ENCODE measurements around the gene OR14K1.

DNA sequence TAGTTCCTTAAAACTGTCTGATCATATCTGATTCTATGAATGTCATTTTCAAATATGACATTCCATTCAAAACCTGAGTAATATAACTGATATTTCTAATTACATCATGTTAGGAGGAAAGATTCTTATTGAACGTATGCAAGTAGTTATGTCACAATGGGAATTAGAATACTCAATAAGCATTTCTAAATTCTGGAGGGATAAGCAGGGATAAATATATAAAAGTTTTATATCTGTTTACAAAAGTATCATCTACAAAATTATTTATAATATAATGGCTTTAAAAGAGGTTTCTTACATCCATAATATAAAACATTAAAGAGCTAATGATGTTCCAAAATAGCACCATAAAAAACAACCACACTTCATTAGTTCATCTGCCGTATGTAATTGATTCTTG lies 9.6 kb downstream of the OR14K1 start, which contains the start of gene OR14A2:
- TF ChIP-seq ETS1 (IDR thresholded peaks at IDR 0.05) (no peak), CREB1 (CRISPR knock-in tag; IDR thresholded peaks at IDR 0.05; ENCODE audit: low read depth) (no peak), EZH2 (IDR thresholded peaks at IDR 0.05; ENCODE audit: low read depth, unreplicated experiment) (no peak), REST (IDR thresholded peaks at IDR 0.05; ENCODE audit: unreplicated experiment) (no peak), ZNF114 (CRISPR knock-in tag; IDR thresholded peaks at IDR 0.05) (no peak), POLR2AphosphoS5 (IDR thresholded peaks at IDR 0.05; ENCODE audit: low read depth) (no peak), STAT1 (IDR thresholded peaks at IDR 0.05; ENCODE audit: unreplicated experiment) (no peak), JUNB (IDR thresholded peaks at IDR 0.05; ENCODE audit: unreplicated experiment) (no peak), EZH2phosphoT487 (IDR thresholded peaks at IDR 0.05; ENCODE audit: unreplicated experiment) (no peak), ZNF331 (CRISPR knock-in tag; IDR thresholded peaks at IDR 0.05; ENCODE audit: low read depth) (no peak), NANOG (IDR thresholded peaks at IDR 0.05; ENCODE audit: borderline replicate concordance) (no peak)
- TF ChIP-seq, protein P1, sequence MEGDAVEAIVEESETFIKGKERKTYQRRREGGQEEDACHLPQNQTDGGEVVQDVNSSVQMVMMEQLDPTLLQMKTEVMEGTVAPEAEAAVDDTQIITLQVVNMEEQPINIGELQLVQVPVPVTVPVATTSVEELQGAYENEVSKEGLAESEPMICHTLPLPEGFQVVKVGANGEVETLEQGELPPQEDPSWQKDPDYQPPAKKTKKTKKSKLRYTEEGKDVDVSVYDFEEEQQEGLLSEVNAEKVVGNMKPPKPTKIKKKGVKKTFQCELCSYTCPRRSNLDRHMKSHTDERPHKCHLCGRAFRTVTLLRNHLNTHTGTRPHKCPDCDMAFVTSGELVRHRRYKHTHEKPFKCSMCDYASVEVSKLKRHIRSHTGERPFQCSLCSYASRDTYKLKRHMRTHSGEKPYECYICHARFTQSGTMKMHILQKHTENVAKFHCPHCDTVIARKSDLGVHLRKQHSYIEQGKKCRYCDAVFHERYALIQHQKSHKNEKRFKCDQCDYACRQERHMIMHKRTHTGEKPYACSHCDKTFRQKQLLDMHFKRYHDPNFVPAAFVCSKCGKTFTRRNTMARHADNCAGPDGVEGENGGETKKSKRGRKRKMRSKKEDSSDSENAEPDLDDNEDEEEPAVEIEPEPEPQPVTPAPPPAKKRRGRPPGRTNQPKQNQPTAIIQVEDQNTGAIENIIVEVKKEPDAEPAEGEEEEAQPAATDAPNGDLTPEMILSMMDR (conservative IDR thresholded peaks at IDR 0.05; ENCODE audit: low read depth in 2 of 2): no peak
